Gastroesophageal sphincter (tissue), 3 donors: Measurements from ENCODE around the gene SMIM43.

Experiments
- POLR2A ChIP-seq, 2 donors: fragments of 450-650 bp; IDR thresholded peaks; one replicate each; pipeline ENCODE4 v1.6.1; 2017; ENCODE audit warnings: antibody characterized with exemption in 2 of 2, mild to moderate bottlenecking in 2 of 2, moderate library complexity in 1 of 2
- TF ChIP-seq, protein P1 (sequence below), 4 experiments: fragments of 200-600 bp in 2 of 4; fragments of 450-650 bp in 2 of 4; sonication (generic) in 1 of 4; IDR thresholded peaks; one replicate each; pipeline ENCODE4 v1.5.1; 2017 to 2019; ENCODE audit warnings: antibody characterized with exemption in 4 of 4, mild to moderate bottlenecking in 2 of 4, moderate library complexity in 2 of 4

DNA sequence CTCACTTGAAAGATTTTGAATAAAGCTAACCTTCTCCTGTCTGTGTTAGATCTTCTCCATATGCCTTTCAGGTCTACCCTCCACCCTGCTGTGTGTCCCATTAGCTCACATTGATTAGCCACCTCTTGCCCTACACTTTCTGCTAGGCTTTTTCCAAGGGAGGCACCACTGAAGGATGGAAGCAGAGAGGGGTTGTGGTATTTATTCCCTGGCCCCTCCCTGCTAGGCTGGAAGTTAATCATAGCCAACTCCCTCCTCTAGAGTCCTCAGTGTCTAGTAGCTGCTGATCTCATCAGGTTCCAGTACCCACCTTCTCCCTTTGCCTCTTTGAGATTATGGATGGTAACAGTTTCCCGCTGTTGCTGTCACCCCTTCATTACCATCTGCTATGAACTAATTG, 8.9 kb upstream of the SMIM43 start:
- TF ChIP-seq, protein P1, sequence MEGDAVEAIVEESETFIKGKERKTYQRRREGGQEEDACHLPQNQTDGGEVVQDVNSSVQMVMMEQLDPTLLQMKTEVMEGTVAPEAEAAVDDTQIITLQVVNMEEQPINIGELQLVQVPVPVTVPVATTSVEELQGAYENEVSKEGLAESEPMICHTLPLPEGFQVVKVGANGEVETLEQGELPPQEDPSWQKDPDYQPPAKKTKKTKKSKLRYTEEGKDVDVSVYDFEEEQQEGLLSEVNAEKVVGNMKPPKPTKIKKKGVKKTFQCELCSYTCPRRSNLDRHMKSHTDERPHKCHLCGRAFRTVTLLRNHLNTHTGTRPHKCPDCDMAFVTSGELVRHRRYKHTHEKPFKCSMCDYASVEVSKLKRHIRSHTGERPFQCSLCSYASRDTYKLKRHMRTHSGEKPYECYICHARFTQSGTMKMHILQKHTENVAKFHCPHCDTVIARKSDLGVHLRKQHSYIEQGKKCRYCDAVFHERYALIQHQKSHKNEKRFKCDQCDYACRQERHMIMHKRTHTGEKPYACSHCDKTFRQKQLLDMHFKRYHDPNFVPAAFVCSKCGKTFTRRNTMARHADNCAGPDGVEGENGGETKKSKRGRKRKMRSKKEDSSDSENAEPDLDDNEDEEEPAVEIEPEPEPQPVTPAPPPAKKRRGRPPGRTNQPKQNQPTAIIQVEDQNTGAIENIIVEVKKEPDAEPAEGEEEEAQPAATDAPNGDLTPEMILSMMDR (IDR thresholded peaks at IDR 0.05): no peak
- TF ChIP-seq POLR2A (IDR thresholded peaks at IDR 0.05): no peak
